Measurements from ENCODE around the gene MED13L.

DNA sequence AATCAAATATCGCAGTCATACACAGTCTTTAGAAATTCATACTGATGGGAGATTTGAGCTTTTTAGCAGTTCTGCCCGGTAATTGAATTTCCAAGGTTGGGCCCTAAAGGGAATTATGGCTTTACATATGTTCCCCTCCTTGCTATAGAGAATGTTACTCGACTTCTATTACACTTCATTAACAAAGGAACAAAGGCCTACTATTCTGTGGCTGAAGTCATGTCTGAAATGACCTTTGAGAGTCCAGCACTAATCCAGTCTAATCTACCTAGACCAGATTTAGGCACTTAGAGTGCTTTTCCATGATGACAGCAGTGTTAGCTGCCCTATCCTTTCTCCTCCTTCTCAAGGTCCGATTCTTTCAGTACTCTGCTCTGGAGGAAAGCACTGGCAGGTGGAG, 305.3 kb downstream of the MED13L start:
- TF ChIP-seq, protein P1, sequence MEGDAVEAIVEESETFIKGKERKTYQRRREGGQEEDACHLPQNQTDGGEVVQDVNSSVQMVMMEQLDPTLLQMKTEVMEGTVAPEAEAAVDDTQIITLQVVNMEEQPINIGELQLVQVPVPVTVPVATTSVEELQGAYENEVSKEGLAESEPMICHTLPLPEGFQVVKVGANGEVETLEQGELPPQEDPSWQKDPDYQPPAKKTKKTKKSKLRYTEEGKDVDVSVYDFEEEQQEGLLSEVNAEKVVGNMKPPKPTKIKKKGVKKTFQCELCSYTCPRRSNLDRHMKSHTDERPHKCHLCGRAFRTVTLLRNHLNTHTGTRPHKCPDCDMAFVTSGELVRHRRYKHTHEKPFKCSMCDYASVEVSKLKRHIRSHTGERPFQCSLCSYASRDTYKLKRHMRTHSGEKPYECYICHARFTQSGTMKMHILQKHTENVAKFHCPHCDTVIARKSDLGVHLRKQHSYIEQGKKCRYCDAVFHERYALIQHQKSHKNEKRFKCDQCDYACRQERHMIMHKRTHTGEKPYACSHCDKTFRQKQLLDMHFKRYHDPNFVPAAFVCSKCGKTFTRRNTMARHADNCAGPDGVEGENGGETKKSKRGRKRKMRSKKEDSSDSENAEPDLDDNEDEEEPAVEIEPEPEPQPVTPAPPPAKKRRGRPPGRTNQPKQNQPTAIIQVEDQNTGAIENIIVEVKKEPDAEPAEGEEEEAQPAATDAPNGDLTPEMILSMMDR (IDR thresholded peaks at IDR 0.05): no peak
- no peak for TF ChIP-seq ZFX (IDR thresholded peaks at IDR 0.05; ENCODE audit: borderline replicate concordance)

Data from 22Rv1 (cell line).